MM.1S (cell line): Measurements from ENCODE around the gene UBE2G2.

Experiments
- EZH2 ChIP-seq: fragments of 300-600 bp; sonication (generic); optimal IDR thresholded peaks from 2 replicates; pipeline ENCODE3; 2017; ENCODE audit warnings: low read depth, mild to moderate bottlenecking, antibody characterized with exemption, low read length, mixed read lengths
- EZH2phosphoT487 ChIP-seq: fragments of 300-600 bp; sonication (generic); IDR thresholded peaks from 2 replicates; pipeline ENCODE4 v1.6.1; 2018; ENCODE audit warnings: antibody characterized with exemption, low read length
- TF ChIP-seq, protein P1 (sequence below): fragments of 300-600 bp; sonication (generic); IDR thresholded peaks from 2 replicates; pipeline ENCODE4 v1.5.1; 2016; ENCODE audit warnings: antibody characterized with exemption, low read length, mixed read lengths

DNA sequence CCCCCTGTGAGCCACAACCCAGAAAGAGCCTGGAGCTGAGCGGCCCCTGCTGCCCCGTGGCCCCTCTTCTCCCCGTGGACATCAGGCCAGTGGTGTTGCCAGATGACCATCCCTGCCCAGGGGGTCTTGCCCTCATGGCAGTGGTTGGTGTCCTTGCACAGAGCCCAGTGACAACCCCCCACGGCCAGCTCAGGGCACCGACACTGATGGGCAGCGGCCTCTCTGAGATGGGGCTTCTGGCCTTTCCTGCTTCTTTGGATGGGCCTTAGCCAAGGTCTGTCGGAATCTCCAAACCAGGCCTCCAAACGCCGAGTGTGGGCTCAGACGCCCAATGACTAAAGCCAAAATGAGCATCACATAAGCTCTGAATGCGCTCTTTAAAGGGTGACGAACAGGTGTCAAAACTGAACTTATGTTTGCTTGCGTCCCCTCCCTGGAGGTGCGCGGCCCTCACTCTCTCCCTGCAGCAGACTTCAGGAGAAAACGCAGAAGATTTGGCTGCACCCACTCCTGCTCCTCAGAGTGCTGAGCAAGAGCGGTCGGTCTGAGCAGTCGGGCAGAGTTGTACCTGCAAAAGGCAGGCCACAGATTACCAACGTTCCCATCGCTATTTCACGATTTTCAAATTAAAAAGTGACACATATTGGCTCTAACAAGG lies 41.9 kb downstream of the UBE2G2 start:
- TF ChIP-seq, protein P1, sequence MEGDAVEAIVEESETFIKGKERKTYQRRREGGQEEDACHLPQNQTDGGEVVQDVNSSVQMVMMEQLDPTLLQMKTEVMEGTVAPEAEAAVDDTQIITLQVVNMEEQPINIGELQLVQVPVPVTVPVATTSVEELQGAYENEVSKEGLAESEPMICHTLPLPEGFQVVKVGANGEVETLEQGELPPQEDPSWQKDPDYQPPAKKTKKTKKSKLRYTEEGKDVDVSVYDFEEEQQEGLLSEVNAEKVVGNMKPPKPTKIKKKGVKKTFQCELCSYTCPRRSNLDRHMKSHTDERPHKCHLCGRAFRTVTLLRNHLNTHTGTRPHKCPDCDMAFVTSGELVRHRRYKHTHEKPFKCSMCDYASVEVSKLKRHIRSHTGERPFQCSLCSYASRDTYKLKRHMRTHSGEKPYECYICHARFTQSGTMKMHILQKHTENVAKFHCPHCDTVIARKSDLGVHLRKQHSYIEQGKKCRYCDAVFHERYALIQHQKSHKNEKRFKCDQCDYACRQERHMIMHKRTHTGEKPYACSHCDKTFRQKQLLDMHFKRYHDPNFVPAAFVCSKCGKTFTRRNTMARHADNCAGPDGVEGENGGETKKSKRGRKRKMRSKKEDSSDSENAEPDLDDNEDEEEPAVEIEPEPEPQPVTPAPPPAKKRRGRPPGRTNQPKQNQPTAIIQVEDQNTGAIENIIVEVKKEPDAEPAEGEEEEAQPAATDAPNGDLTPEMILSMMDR: no peak
- TF ChIP-seq EZH2 (no peak), EZH2phosphoT487 (no peak)
